Ishikawa (cell line): Measurements from ENCODE around the gene ISOC2.

Source experiments
- CEBPB ChIP-seq: IDR thresholded peaks from 2 replicates; pipeline ENCODE4 v1.6.1; 2012
- EP300 ChIP-seq: IDR thresholded peaks from 2 replicates; pipeline ENCODE4 v1.6.1; 2012; ENCODE audit warnings: borderline replicate concordance
- TAF1 ChIP-seq: IDR thresholded peaks from 2 replicates; pipeline ENCODE4 v1.6.1; 2012; ENCODE audit warnings: low read depth, mild to moderate bottlenecking
- TF ChIP-seq, protein P1 (sequence below): IDR thresholded peaks from 2 replicates; pipeline ENCODE4 v1.6.1; 2012
- TF ChIP-seq, protein P2 (sequence below): IDR thresholded peaks from 2 replicates; pipeline ENCODE4 v1.6.1; 2012

DNA sequence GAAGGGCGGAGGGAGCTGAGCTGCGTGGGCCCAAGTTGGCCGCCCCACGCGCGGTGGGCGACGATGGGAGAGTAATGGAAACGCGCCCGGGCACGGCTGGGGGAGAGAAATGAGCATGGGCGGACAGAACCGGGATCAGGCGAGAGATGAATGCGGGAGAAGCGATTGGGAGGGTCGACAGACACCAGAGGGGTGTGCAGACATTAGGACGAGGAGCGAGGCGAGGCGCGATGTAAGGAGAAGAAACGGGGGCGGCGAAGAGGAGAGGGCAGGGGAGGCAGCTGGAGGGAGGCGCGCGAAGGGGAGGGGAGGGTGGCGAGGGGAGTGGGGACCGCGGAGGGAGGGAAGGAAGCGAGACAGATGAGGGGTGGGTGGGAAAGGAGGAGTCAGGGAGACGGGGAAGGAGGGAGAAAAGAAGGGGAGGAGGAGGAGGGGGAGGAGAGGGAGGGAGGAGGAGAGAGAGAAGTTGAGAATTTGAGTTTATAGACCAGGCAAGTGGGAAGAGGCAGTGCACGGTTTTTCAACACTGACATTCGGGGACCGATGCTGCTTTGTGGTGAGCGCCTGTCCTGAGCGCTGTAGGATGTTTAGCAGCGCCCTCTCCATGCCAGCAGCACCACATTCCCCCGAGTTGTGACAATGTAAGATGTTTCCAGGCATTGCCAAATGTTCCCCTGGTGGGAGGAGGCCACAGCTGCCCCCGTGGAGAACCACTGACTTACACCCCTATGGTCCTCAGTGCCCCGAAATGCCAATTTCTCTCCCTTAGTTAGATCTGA is 18.2 kb downstream of the ISOC2 start, which contains the start of gene SHISA7:
- TF ChIP-seq, protein P1, sequence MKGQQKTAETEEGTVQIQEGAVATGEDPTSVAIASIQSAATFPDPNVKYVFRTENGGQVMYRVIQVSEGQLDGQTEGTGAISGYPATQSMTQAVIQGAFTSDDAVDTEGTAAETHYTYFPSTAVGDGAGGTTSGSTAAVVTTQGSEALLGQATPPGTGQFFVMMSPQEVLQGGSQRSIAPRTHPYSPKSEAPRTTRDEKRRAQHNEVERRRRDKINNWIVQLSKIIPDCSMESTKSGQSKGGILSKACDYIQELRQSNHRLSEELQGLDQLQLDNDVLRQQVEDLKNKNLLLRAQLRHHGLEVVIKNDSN, result no peak
- TF ChIP-seq EP300 (no peak), TAF1 (no peak), CEBPB (no peak)
- TF ChIP-seq, protein P2, sequence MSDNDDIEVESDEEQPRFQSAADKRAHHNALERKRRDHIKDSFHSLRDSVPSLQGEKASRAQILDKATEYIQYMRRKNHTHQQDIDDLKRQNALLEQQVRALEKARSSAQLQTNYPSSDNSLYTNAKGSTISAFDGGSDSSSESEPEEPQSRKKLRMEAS, result no peak
